Measurements from ENCODE around the gene PRAMEF20.
"Not testable (repeated sequence)": the region's sequence is repeated elsewhere in the genome, so short reads cannot be mapped to it uniquely, and the experiment has no call there.

Gene PRAMEF20

GRCh38 chr1:13439104-13439783 is 29.0 kb downstream of the PRAMEF20 start:
- not testable (repeated sequence) for H4K8ac ChIP-seq (ENCODE audit: low read depth, low read length); H3K36me3 ChIP-seq (ENCODE audit: control insufficient read depth in 1 of 2, insufficient read depth in 2 of 2, low read length in 2 of 2); H3K4ac ChIP-seq (ENCODE audit: low read depth, low read length); H3K27me3 ChIP-seq (ENCODE audit: insufficient read depth, low read length); H3K23ac ChIP-seq (ENCODE audit: low read length); H3K4me3 ChIP-seq (ENCODE audit: low read depth, low read length); H2AFZ ChIP-seq (ENCODE audit: insufficient read depth, low read length, poor library complexity); H3K18ac ChIP-seq (ENCODE audit: low read length); H3K79me1 ChIP-seq (ENCODE audit: low read length); H2BK12ac ChIP-seq (ENCODE audit: low read length); H3K4me2 ChIP-seq (ENCODE audit: low read length); DNase-seq; H3K79me2 ChIP-seq (ENCODE audit: control insufficient read depth, insufficient read depth, low read length, poor library complexity); H2AK5ac ChIP-seq (ENCODE audit: low read length); H3K4me1 ChIP-seq (ENCODE audit: control insufficient read depth in 1 of 2, insufficient read depth in 2 of 2, low read length in 2 of 2); H3K27ac ChIP-seq (ENCODE audit: low read depth, low read length); H4K91ac ChIP-seq (ENCODE audit: low read depth, low read length); H3K14ac ChIP-seq (ENCODE audit: low read length); H3K9ac ChIP-seq (ENCODE audit: low read length); H4K12ac ChIP-seq (ENCODE audit: low read depth, low read length); H2BK5ac ChIP-seq (ENCODE audit: low read depth, low read length, poor library complexity); H2BK120ac ChIP-seq (ENCODE audit: insufficient read depth, low read length, poor library complexity)
- no CpG with 5 or more reads among the region's 49 CpGs for WGBS (ENCODE audit: extremely low coverage, insufficient coverage, insufficient read length)
- H3K9me3 ChIP-seq (ENCODE audit: insufficient read depth, low read depth, low read length), result peaks cover 38% of the 10 kb centered on the region

- WGBS (ENCODE audit: extremely low coverage, insufficient coverage, insufficient read length), result no CpG with 5 or more reads among the region's 10 CpGs
- H3K79me1 ChIP-seq (ENCODE audit: low read length), result no peaks in the 10 kb centered on the region
- no peaks in the 10 kb centered on the region for H3K79me2 ChIP-seq (ENCODE audit: control insufficient read depth, insufficient read depth, low read length, poor library complexity)
- H3K23ac ChIP-seq (ENCODE audit: low read length), result no peak overlapping the region
- peaks cover 2% of the 10 kb centered on the region for H3K27me3 ChIP-seq (ENCODE audit: insufficient read depth, low read length)
- peaks cover 31% of the 10 kb centered on the region for H3K9me3 ChIP-seq (ENCODE audit: insufficient read depth, low read depth, low read length)
- H3K4ac ChIP-seq (ENCODE audit: low read depth, low read length), result no peak overlapping the region
- H2AK5ac ChIP-seq (ENCODE audit: low read length), result no peak overlapping the region
- no peaks in the 10 kb centered on the region for H3K4me1 ChIP-seq (ENCODE audit: control insufficient read depth in 1 of 2, insufficient read depth in 2 of 2, low read length in 2 of 2)
- no peak overlapping the region for H3K9ac ChIP-seq (ENCODE audit: low read length)
- no peak overlapping the region for H2AFZ ChIP-seq (ENCODE audit: insufficient read depth, low read length, poor library complexity)
- H4K8ac ChIP-seq (ENCODE audit: low read depth, low read length), result no peak overlapping the region
- no peak overlapping the region for H3K14ac ChIP-seq (ENCODE audit: low read length)
- no peak for DNase-seq
- H3K4me2 ChIP-seq (ENCODE audit: low read length), result no peak overlapping the region
- no peak overlapping the region for H2BK120ac ChIP-seq (ENCODE audit: insufficient read depth, low read length, poor library complexity)
- no peak overlapping the region for H4K12ac ChIP-seq (ENCODE audit: low read depth, low read length)
- H3K36me3 ChIP-seq (ENCODE audit: control insufficient read depth in 1 of 2, insufficient read depth in 2 of 2, low read length in 2 of 2), result no peaks in the 10 kb centered on the region
- no peak overlapping the region for H2BK5ac ChIP-seq (ENCODE audit: low read depth, low read length, poor library complexity)
- no peak overlapping the region for H4K91ac ChIP-seq (ENCODE audit: low read depth, low read length)
- H3K18ac ChIP-seq (ENCODE audit: low read length), result no peak overlapping the region
- peak overlapping the region; percentile 6 for H3K4me3 ChIP-seq (ENCODE audit: low read depth, low read length)
- no peak overlapping the region for H2BK12ac ChIP-seq (ENCODE audit: low read length)
- no peak overlapping the region for H3K27ac ChIP-seq (ENCODE audit: low read depth, low read length)
Observed at GRCh38 chr1:13443335-13443979, 33.2 kb downstream of the PRAMEF20 start.

GRCh38 chr1:13450204-13450603 is 40.0 kb downstream of the PRAMEF20 start:
- Histone ChIP-seq H4K91ac (ENCODE audit: low read depth, low read length) (no peak overlapping the region), H3K4me1 (ENCODE audit: control insufficient read depth in 1 of 2, insufficient read depth in 2 of 2, low read length in 2 of 2) (no peaks in the 10 kb centered on the region), H2BK5ac (ENCODE audit: low read depth, low read length, poor library complexity) (no peak overlapping the region), H2BK120ac (ENCODE audit: insufficient read depth, low read length, poor library complexity) (no peak overlapping the region), H2AK5ac (ENCODE audit: low read length) (no peak overlapping the region), H3K4ac (ENCODE audit: low read depth, low read length) (no peak overlapping the region), H2BK12ac (ENCODE audit: low read length) (no peak overlapping the region), H4K12ac (ENCODE audit: low read depth, low read length) (no peak overlapping the region), H3K27ac (ENCODE audit: low read depth, low read length) (no peak overlapping the region), H2AFZ (ENCODE audit: insufficient read depth, low read length, poor library complexity) (no peak overlapping the region), H3K18ac (ENCODE audit: low read length) (no peak overlapping the region), H4K8ac (ENCODE audit: low read depth, low read length) (no peak overlapping the region), H3K14ac (ENCODE audit: low read length) (no peak overlapping the region), H3K4me2 (ENCODE audit: low read length) (no peak overlapping the region), H3K27me3 (ENCODE audit: insufficient read depth, low read length) (no peaks in the 10 kb centered on the region), H3K4me3 (ENCODE audit: low read depth, low read length) (no peak overlapping the region), H3K36me3 (ENCODE audit: control insufficient read depth in 1 of 2, insufficient read depth in 2 of 2, low read length in 2 of 2) (no peaks in the 10 kb centered on the region), H3K79me1 (ENCODE audit: low read length) (no peaks in the 10 kb centered on the region), H3K23ac (ENCODE audit: low read length) (no peak overlapping the region), H3K9ac (ENCODE audit: low read length) (no peak overlapping the region), H3K9me3 (ENCODE audit: insufficient read depth, low read depth, low read length) (peaks cover 22% of the 10 kb centered on the region), H3K79me2 (ENCODE audit: control insufficient read depth, insufficient read depth, low read length, poor library complexity) (no peaks in the 10 kb centered on the region)
- DNase-seq, result no peak
- no CpG with 5 or more reads among the region's 7 CpGs for WGBS (ENCODE audit: extremely low coverage, insufficient coverage, insufficient read length)

GRCh38 chr1:13451399-13451965 is 41.2 kb downstream of the PRAMEF20 start:
- Histone ChIP-seq H2AFZ (ENCODE audit: insufficient read depth, low read length, poor library complexity) (no peak overlapping the region), H2BK120ac (ENCODE audit: insufficient read depth, low read length, poor library complexity) (no peak overlapping the region), H3K79me1 (ENCODE audit: low read length) (no peaks in the 10 kb centered on the region), H3K18ac (ENCODE audit: low read length) (no peak overlapping the region), H3K4me1 (ENCODE audit: control insufficient read depth in 1 of 2, insufficient read depth in 2 of 2, low read length in 2 of 2) (no peaks in the 10 kb centered on the region), H2BK5ac (ENCODE audit: low read depth, low read length, poor library complexity) (no peak overlapping the region), H3K4me2 (ENCODE audit: low read length) (no peak overlapping the region), H4K12ac (ENCODE audit: low read depth, low read length) (no peak overlapping the region), H3K23ac (ENCODE audit: low read length) (no peak overlapping the region), H3K4me3 (ENCODE audit: low read depth, low read length) (no peak overlapping the region), H4K91ac (ENCODE audit: low read depth, low read length) (no peak overlapping the region), H3K9me3 (ENCODE audit: insufficient read depth, low read depth, low read length) (peaks cover 23% of the 10 kb centered on the region), H3K36me3 (ENCODE audit: control insufficient read depth in 1 of 2, insufficient read depth in 2 of 2, low read length in 2 of 2) (no peaks in the 10 kb centered on the region), H3K14ac (ENCODE audit: low read length) (no peak overlapping the region), H2AK5ac (ENCODE audit: low read length) (no peak overlapping the region), H3K27ac (ENCODE audit: low read depth, low read length) (no peak overlapping the region), H3K79me2 (ENCODE audit: control insufficient read depth, insufficient read depth, low read length, poor library complexity) (no peaks in the 10 kb centered on the region), H2BK12ac (ENCODE audit: low read length) (no peak overlapping the region), H3K9ac (ENCODE audit: low read length) (no peak overlapping the region), H4K8ac (ENCODE audit: low read depth, low read length) (no peak overlapping the region), H3K4ac (ENCODE audit: low read depth, low read length) (no peak overlapping the region), H3K27me3 (ENCODE audit: insufficient read depth, low read length) (no peaks in the 10 kb centered on the region)
- WGBS (ENCODE audit: extremely low coverage, insufficient coverage, insufficient read length), result no CpG with 5 or more reads among the region's 6 CpGs
- no peak for DNase-seq
